ENCODE measurements around the gene BRF1. TPM values are rescaled to one million over a fixed set of nuclear protein-coding genes. Genes with fewer than 3 reads are reported as not detected.

The BRF1 gene
- total RNA-seq, 4 donors from 2014 or later: 44.5 to 99.6 (median 56.2) TPM

DNA sequence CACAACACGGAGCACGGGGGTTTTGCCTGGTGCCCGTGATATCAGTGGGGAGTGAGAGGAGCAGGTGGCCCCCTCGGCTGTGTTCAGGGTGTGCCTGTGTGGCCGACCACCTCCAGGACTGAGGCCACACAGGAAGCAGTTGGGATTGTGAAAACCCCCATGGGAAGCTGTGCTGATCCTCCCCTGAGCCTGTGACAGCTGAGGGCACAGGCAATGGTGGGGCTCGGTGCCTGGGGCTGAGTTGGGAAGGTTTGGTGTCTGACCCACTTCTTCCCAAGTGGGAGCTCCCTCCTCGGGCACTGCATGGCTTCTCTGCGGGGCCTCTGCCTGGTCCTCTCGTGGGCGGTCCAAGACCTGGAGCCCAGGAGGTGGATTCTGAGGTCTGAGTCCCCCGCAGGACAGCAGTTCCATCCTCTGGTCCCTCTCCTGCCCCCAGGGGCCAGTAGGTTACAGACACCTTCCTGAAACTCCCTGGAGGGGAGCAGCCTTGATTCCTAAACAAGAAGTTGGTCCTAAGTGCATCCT, 31.6 kb upstream of the BRF1 start:
- intact Hi-C loops (cut with DNase I): no loop called here
- peaks cover under 1 to 42% of the 10 kb centered on the region in 2 donors for H3K4me1 ChIP-seq

DNA sequence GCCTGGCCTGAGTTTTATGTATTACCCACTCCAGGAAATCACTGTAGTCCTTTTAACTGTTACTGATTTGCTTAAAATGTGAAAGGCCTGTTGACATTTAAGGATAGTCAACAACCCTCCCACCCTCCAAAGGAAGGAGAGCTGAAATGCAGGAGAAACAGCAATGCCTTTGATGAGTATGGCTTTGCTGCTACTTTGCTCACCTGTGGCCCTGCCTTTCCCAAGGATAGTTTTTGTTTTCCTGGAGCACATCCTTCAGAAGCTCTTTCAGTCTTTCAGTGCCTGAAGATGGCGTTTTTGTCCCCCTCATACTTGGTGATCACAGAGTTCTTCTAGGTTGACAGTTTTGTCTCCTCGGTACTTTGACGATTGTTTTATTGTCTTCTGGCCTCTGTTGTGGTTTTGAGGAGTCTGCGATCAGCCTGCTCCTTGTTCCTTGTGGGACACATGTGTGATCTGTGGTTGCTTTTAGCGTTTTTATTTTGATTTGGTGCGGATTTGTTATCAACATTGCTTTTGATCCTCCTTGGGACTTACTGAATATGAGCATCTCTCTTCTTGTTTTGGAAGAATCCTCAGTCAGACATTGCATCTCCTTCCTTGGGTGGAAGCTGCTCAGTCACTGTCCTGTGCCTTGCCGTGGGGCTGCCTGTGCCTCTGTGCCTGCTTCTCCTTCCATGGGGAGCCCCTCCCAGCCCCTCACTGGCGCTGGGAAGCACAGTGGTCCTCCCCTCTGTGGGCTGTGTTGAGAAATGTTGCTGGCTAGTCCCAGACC, 31.0 kb upstream of the BRF1 start:
- Histone ChIP-seq H3K4me1 (peaks cover 0 to 41% of the 10 kb centered on the region in 2 donors), H3K27ac (peak overlapping the region in 1 of 3 donors; percentile 17)

More for the DNA sequence above, 31.6 kb upstream of the BRF1 start:
- Histone ChIP-seq H3K27me3 (no peaks in the 10 kb centered on the region), H3K4me3 (replicated peaks in 1 of 3) (no peak overlapping the region), H3K36me3 (no peaks in the 10 kb centered on the region), H3K27ac (no peak overlapping the region), H3K9me3 (no peaks in the 10 kb centered on the region)
- DNase-seq: no peak
- TF ChIP-seq, protein P1, sequence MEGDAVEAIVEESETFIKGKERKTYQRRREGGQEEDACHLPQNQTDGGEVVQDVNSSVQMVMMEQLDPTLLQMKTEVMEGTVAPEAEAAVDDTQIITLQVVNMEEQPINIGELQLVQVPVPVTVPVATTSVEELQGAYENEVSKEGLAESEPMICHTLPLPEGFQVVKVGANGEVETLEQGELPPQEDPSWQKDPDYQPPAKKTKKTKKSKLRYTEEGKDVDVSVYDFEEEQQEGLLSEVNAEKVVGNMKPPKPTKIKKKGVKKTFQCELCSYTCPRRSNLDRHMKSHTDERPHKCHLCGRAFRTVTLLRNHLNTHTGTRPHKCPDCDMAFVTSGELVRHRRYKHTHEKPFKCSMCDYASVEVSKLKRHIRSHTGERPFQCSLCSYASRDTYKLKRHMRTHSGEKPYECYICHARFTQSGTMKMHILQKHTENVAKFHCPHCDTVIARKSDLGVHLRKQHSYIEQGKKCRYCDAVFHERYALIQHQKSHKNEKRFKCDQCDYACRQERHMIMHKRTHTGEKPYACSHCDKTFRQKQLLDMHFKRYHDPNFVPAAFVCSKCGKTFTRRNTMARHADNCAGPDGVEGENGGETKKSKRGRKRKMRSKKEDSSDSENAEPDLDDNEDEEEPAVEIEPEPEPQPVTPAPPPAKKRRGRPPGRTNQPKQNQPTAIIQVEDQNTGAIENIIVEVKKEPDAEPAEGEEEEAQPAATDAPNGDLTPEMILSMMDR (IDR thresholded peaks at IDR 0.05): no peak
- TF ChIP-seq POLR2A (IDR thresholded peaks at IDR 0.05): no peak
- WGBS, 2 donors: 83 to 95% methylated on average over 4 to 7 of the region's 11 CpGs

DNA sequence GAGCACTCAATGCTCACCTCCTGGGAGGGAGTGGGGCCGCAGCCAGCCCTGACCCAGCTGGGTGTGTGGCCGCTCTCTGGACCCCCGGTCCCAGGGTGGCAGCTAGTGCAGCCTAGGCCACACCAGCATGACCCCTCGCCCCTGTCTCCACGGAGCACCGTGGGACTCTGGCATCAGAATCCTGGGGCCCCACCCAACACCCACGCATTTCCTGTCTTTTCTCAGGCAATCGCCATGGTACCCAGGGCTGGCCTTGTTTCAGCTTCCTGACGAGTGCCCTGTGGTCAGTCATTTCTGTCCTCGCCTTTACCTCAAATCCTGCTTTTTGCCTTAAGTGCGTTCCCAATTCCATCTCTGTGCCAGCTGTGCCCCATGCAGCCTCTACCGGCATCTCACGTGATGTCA, 29.7 kb upstream of the BRF1 start:
- no peaks in the 10 kb centered on the region for H3K36me3 ChIP-seq

More for the DNA sequence above, 31.0 kb upstream of the BRF1 start:
- TF ChIP-seq POLR2A (IDR thresholded peaks at IDR 0.05): no peak
- TF ChIP-seq, protein P1 (IDR thresholded peaks at IDR 0.05): no peak
- no peaks in the 10 kb centered on the region for H3K9me3 ChIP-seq
- WGBS, 2 donors: 91 to 93% methylated on average over 7 to 8 of the region's 8 CpGs
- intact Hi-C loops (cut with DNase I): no loop called here
- DNase-seq: no peak
- no peaks in the 10 kb centered on the region for H3K27me3 ChIP-seq
- no peak overlapping the region for H3K4me3 ChIP-seq (replicated peaks in 1 of 3)
- H3K36me3 ChIP-seq: no peaks in the 10 kb centered on the region

DNA sequence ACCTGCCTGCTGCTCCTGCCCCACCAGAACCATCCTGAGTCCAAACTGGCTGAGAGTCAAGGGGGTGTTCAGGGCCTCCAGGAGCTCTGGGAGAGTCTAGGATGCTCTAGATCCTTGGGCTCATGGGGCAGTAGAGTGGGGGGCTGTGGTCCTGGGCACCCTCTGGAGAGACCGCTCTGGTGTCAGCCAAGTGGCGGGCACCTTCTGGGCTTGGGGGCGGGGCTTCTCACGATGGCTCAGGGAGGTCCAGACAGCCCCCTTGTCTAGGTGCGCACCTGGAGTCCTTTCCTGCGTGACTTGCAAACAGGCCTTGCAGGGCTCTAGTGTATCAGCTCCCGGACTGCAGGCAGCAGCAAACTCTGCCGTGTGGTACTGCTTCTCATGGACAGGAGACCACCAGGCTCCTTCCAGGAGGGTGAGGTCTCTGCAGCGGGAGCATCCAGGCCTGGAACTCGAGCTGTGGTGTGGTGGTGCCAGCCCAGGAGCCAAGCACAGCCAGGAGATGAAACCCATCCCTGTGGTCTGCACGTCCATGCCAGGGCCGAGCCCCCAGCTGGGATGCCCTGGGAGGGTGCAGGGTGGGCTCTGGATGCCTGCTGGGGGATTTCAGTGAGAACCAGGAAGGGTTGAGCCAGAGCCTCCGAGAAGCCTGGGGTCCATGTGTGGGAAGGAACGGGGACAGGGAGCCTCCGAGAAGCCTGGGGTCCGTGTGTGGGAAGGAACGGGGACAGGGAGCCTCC, 28.8 kb upstream of the BRF1 start:
- DNase-seq: no peak
- Histone ChIP-seq H3K4me1 (peaks cover 3 to 33% of the 10 kb centered on the region in 2 donors), H3K27me3 (no peaks in the 10 kb centered on the region), H3K9me3 (no peaks in the 10 kb centered on the region), H3K36me3 (no peaks in the 10 kb centered on the region), H3K4me3 (replicated peaks in 1 of 3) (no peak overlapping the region), H3K27ac (peak overlapping the region in 1 of 3 donors; percentile 24)
- intact Hi-C loops (cut with DNase I): no loop called here
- TF ChIP-seq, protein P1 (IDR thresholded peaks at IDR 0.05): no peak
- TF ChIP-seq POLR2A (IDR thresholded peaks at IDR 0.05): no peak
- WGBS, 2 donors: 88 to 90% methylated on average over 11 to 12 of the region's 17 CpGs

More for the DNA sequence above, 29.7 kb upstream of the BRF1 start:
- H3K27me3 ChIP-seq: no peaks in the 10 kb centered on the region
- H3K27ac ChIP-seq: no peak overlapping the region
- H3K4me1 ChIP-seq: peaks cover 0 to 30% of the 10 kb centered on the region in 2 donors
- 63 to 75% methylated on average over 12 to 13 of the region's 13 CpGs for WGBS, 2 donors
- intact Hi-C loops (cut with DNase I): no loop called here
- H3K9me3 ChIP-seq: no peaks in the 10 kb centered on the region
- H3K4me3 ChIP-seq (replicated peaks in 1 of 3): no peak overlapping the region
- TF ChIP-seq POLR2A (IDR thresholded peaks at IDR 0.05): no peak
- TF ChIP-seq, protein P1 (IDR thresholded peaks at IDR 0.05): no peak
- DNase-seq: no peak

Data from thyroid gland (tissue), 4 donors.